K562 (cell line): Measurements from ENCODE around the gene OR4N5. TPM values are rescaled to one million over a fixed set of nuclear protein-coding genes. Genes with fewer than 3 reads are reported as not detected.

Source experiments
- ATAC-seq: fragments of 200-7000 bp; cut with Tn5 transposase; 3 replicates; pipeline ENCODE4 v1.9.1; 2020; ENCODE audit warnings: moderate library complexity
- BruUV-seq: library from RNA; stranded (reverse); fragments of 400-500 nt; replicated peaks from 2 replicates; lab custom pipeline; 2021; lab: Mats Ljungman, UMichigan
- CTCF ChIA-PET: fragments of 300-600 bp; formaldehyde crosslinking; extraction: SDS; loops from one replicate; lab custom pipeline; 2021; ENCODE audit warnings: low intra/inter-chr PET ratio; lab: Yijun Ruan, JAX
- POLR2A ChIA-PET: fragments of 300-600, 350-650 bp; sonication (Branson Sonifier 250); formaldehyde crosslinking; extraction: SDS; loops from one replicate; lab custom pipeline; 2021; ENCODE audit warnings: antibody characterized with exemption, inconsistent platforms; lab: Yijun Ruan, JAX
- DNase-seq, 4 experiments: peaks; one replicate each; pipeline versions ENCODE4 v3.0.0 to v3.0.0-alpha.2; 2011 to 2018; ENCODE audit warnings: low spot score in 3 of 4, mixed read lengths in 3 of 4; ENCODE audit errors: extremely low read depth in 1 of 4
- FAIRE-seq: peaks from 2 replicates; lab custom pipeline; 2011; peaks lifted over from hg19 to GRCh38; lab: Jason Lieb, UNC
- H2AFZ ChIP-seq: 2 replicates; pipeline ENCODE4 v1.6.0; 2011; ENCODE audit warnings: low read depth, low read length, control low read depth, inconsistent platforms
- H3K27ac ChIP-seq: fragments of 200-600 bp; 3 replicates; pipeline ENCODE4 v1.8.0; 2011; ENCODE audit warnings: low read depth, mild to moderate bottlenecking, control low read depth, inconsistent platforms, low read length, moderate library complexity, mixed read lengths; ENCODE audit errors: extremely low read depth
- H3K27me3 ChIP-seq, 2 experiments: fragments of 300-600 bp in 1 of 2; 2 replicates in 1 of 2; 3 replicates in 1 of 2; pipeline versions ENCODE4 v1.6.0 to v1.8.0; 2011; ENCODE audit warnings: inconsistent platforms in 2 of 2, low read length in 2 of 2, mild to moderate bottlenecking in 1 of 2, mixed read lengths in 1 of 2, moderate library complexity in 1 of 2; ENCODE audit not compliant: control insufficient read depth in 2 of 2, insufficient read depth in 2 of 2
- H3K36me3 ChIP-seq: fragments of 300-600 bp; 3 replicates; pipeline ENCODE4 v1.8.0; 2011; ENCODE audit warnings: mild to moderate bottlenecking, low read length, inconsistent platforms; ENCODE audit not compliant: control insufficient read depth, insufficient read depth
- H3K4me1 ChIP-seq, 2 experiments: fragments of 200-600 bp in 1 of 2; replicated peaks in 1 of 2; 2 replicates in 1 of 2; 3 replicates in 1 of 2; pipeline versions ENCODE4 v1.5.1 to v1.8.0; 2011; ENCODE audit warnings: inconsistent platforms in 2 of 2, low read length in 2 of 2, mild to moderate bottlenecking in 1 of 2, mixed read lengths in 1 of 2, moderate library complexity in 1 of 2; ENCODE audit not compliant: control insufficient read depth in 2 of 2, insufficient read depth in 2 of 2
- H3K4me2 ChIP-seq: 2 replicates; pipeline ENCODE4 v1.6.1; 2011; ENCODE audit warnings: low read length, control low read depth, inconsistent platforms, mixed read lengths; ENCODE audit not compliant: insufficient read depth
- H3K4me3 ChIP-seq: fragments of 200-600 bp; sonication (generic), shearing (Covaris generic); 2 replicates; pipeline ENCODE4 v1.5.1; 2016; ENCODE audit warnings: control low read depth, inconsistent platforms
- H3K79me2 ChIP-seq: fragments of 200-600 bp; 3 replicates; pipeline ENCODE4 v1.8.0; 2011; ENCODE audit warnings: low read length, inconsistent platforms; ENCODE audit not compliant: control insufficient read depth, insufficient read depth
- H3K9ac ChIP-seq, 2 experiments: 2 replicates each; pipeline versions ENCODE4 v1.6.0 to v1.6.1; 2011; ENCODE audit warnings: low read depth in 2 of 2, low read length in 2 of 2, control low read depth in 1 of 2, inconsistent platforms in 1 of 2, mild to moderate bottlenecking in 1 of 2, mixed read lengths in 1 of 2; ENCODE audit not compliant: insufficient read depth in 1 of 2
- H3K9me1 ChIP-seq: one replicate; pipeline ENCODE4 v1.6.0; 2011; ENCODE audit warnings: inconsistent platforms, mild to moderate bottlenecking, low read length, moderate library complexity; ENCODE audit not compliant: control insufficient read depth, insufficient read depth
- H3K9me3 ChIP-seq: replicated peaks from 2 replicates; pipeline ENCODE4 v1.5.1; 2011; ENCODE audit warnings: low read depth, low read length, inconsistent platforms; ENCODE audit not compliant: control insufficient read depth, insufficient read depth
- H4K20me1 ChIP-seq: replicated peaks from 2 replicates; pipeline ENCODE4 v1.6.1; 2011; ENCODE audit warnings: low read length, inconsistent platforms, mixed read lengths; ENCODE audit not compliant: control insufficient read depth, insufficient read depth
- ETV5 ChIP-seq: sonication (generic); formaldehyde crosslinking; IDR thresholded peaks from 2 replicates; pipeline ENCODE4 v1.4.0; 2020; ENCODE audit warnings: low read depth, mild to moderate bottlenecking, missing genetic modification reagents
- TEAD4 ChIP-seq, 2 experiments: sonication (generic) in 1 of 2; formaldehyde crosslinking in 1 of 2; IDR thresholded peaks; 2 replicates each; pipeline versions ENCODE4 v1.6.1 to v1.8.0; 2012 to 2022; ENCODE audit warnings: borderline replicate concordance in 1 of 2, inconsistent platforms in 1 of 2, low read length in 1 of 2, mild to moderate bottlenecking in 1 of 2, missing genetic modification reagents in 1 of 2
- WGBS: fragments of 100-300 bp; shearing (Covaris generic); methylation state at CpG from one replicate; pipeline ENCODE4 v1.1.6; 2016; ENCODE audit warnings: low coverage, mixed read lengths; ENCODE audit not compliant: insufficient coverage; ENCODE audit errors: missing lambda C conversion rate; 5-methylcytosine and 5-hydroxymethylcytosine counted together
- in situ Hi-C: fragments of 300-500 bp; cut with MboI; formaldehyde crosslinking; loops from 4 replicates; pipeline ENCODE4 v1.15.0; 2018; ENCODE audit warnings: inconsistent platforms, mixed read lengths
- intact Hi-C: fragments of 100-400 bp; cut with micrococcal nuclease; formaldehyde crosslinking; loops from 2 replicates; pipeline ENCODE4 v1.14.2; 2022
- polyA plus RNA-seq, 8 experiments: library from polyadenylated mRNA; depleted of rRNA in 4 of 8; stranded (reverse) in 5 of 8; unstranded in 3 of 8; fragments of >200 nt; fragmentation: Nextera tagmentation in 2 of 8; fragmentation: Illumina TruSeq in 1 of 8; extraction: Ambion mirVana in 2 of 8; extraction: Trizol in 1 of 8; gene quantifications; 2 replicates each; pipeline versions ENCODE4 v1.2.1 to v1.2.3, GENCODE V29; 2011 to 2014; ENCODE audit warnings: inconsistent platforms in 1 of 8, missing spikeins in 1 of 8
- total RNA-seq, 7 experiments: library from RNA; depleted of rRNA in 6 of 7; stranded (reverse); fragments of >200 nt in 6 of 7; fragmentation: Illumina TruSeq in 2 of 7; extraction: Trizol in 2 of 7; gene quantifications; 2 replicates each; pipeline versions ENCODE4 v1.2.1 to v1.2.3, GENCODE V29; 2011 to 2021; ENCODE audit warnings: low replicate concordance in 1 of 7
- TF ChIP-seq, protein P1 (sequence below): fragments of 200-800 bp; sonication (Bioruptor generic); IDR thresholded peaks from 2 replicates; pipeline ENCODE4 v1.6.1; 2017; ENCODE audit warnings: missing genetic modification characterization, missing compliant biosample characterization

The OR4N5 gene
- total and polyA plus RNA-seq, 9 of the 15 experiments (the other 6 are each of a cell fraction or from before 2014, with no cell fraction given), result not detected

DNA sequence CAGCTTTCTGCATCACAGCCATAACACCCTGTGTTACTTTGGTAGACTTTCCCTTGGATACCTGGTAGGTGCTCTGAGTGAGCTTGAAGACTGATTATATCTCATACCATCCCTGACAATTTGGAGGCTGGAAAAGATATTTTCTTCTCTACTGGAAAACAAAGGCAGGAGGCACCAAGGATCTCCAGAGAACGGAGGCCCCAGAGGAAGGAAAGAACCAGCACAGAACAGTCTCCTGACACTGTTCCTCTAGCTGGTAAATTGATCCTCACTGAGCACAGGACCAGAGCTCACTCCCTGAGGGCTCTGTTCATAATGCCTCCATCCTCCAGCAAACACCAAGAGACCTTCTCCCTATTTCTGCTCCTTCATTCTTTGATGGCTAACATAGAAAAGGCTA, 52.0 kb downstream of the OR4N5 start, which contains the start of gene OR11G2:
Gene OR11G2, plus strand, starts transcription at position 301 of the 400 bp plus-strand sequence. CDS start 6,542 bp downstream, outside the sequence.
- CTCF ChIA-PET, result no interaction called here
- no TSS peak for BruUV-seq
- Histone ChIP-seq H3K27ac (no peak within 1 kb of the TSS), H3K9me1 (no peaks in the 10 kb centered on the region), H3K4me2 (no peak within 1 kb of the TSS), H3K27me3 (no peaks in the 10 kb centered on the region), H3K4me1 (peaks cover 4 to 6% of the 10 kb centered on the region in 2 experiments; a peak in 3 of 5 replicates), H4K20me1 (no peaks in the 10 kb centered on the region), H3K9ac (no peak within 1 kb of the TSS), H3K4me3 (no peak within 1 kb of the TSS), H2AFZ (0 out of 2 replicates have a peak within 1 kb of the TSS, but pooled peaks have one; percentile 24), H3K9me3 (no peaks in the 10 kb centered on the region), H3K36me3 (no peaks in the 10 kb centered on the region), H3K79me2 (no peaks in the 10 kb centered on the region)
- 33% methylated on average over 1 of the region's 1 CpG for WGBS
- ATAC-seq (peak; percentile 37; the same call in 1 of the 3 replicates), DNase-seq (no peak), FAIRE-seq (no peak)
- TF ChIP-seq TEAD4 (IDR thresholded peaks at IDR 0.05; ENCODE audit: low read length) (no peak), TEAD4 (CRISPR knock-in tag; IDR thresholded peaks at IDR 0.05; ENCODE audit: borderline replicate concordance) (no peak), ETV5 (CRISPR knock-in tag) (no peak)
- TF ChIP-seq, protein P1, sequence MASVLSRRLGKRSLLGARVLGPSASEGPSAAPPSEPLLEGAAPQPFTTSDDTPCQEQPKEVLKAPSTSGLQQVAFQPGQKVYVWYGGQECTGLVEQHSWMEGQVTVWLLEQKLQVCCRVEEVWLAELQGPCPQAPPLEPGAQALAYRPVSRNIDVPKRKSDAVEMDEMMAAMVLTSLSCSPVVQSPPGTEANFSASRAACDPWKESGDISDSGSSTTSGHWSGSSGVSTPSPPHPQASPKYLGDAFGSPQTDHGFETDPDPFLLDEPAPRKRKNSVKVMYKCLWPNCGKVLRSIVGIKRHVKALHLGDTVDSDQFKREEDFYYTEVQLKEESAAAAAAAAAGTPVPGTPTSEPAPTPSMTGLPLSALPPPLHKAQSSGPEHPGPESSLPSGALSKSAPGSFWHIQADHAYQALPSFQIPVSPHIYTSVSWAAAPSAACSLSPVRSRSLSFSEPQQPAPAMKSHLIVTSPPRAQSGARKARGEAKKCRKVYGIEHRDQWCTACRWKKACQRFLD (CRISPR knock-in tag), result no peak
- POLR2A ChIA-PET, result interaction anchor here (0.8 kb wide), 1 partner anchor 10 kb away, joined by 4 read pairs; no protein-coding TSS in a partner anchor
- in situ Hi-C loops (no loop called here), intact Hi-C loops (no loop called here)
